ENCODE measurements around the gene STK33.

STK33 gene

GRCh38 chr11:8459711-8460399 is 134.2 kb downstream of the STK33 start:
- TF ChIP-seq CTCF (IDR thresholded peaks at IDR 0.05; ENCODE audit: low read depth, low read length): no peak
- Histone ChIP-seq H3K27ac (no peak overlapping the region), H3K9me3 (ENCODE audit: severe bottlenecking) (no peaks in the 10 kb centered on the region), H3K27me3 (ENCODE audit: insufficient read depth, low read depth, severe bottlenecking) (no peaks in the 10 kb centered on the region), H3K36me3 (no peaks in the 10 kb centered on the region; the same call in 1 of the 2 replicates), H3K4me3 (ENCODE audit: low read depth, low read length) (no peak overlapping the region)
- no peak for DNase-seq

- Histone ChIP-seq H3K27me3 (ENCODE audit: insufficient read depth, low read depth, severe bottlenecking) (no peaks in the 10 kb centered on the region), H3K27ac (peak overlapping the region; percentile 16), H3K9me3 (ENCODE audit: severe bottlenecking) (no peaks in the 10 kb centered on the region), H3K36me3 (no peaks in the 10 kb centered on the region), H3K4me3 (ENCODE audit: low read depth, low read length) (no peak overlapping the region)
- TF ChIP-seq CTCF (IDR thresholded peaks at IDR 0.05; ENCODE audit: low read depth, low read length): no peak
- DNase-seq: peak; percentile 48
These were observed 151.7 kb downstream of the STK33 start for GRCh38 chr11:8442301-8442700.

- Histone ChIP-seq H3K27me3 (ENCODE audit: insufficient read depth, low read depth, severe bottlenecking) (no peaks in the 10 kb centered on the region), H3K9me3 (ENCODE audit: severe bottlenecking) (no peaks in the 10 kb centered on the region), H3K27ac (no peak overlapping the region), H3K36me3 (no peaks in the 10 kb centered on the region; the same call in 1 of the 2 replicates), H3K4me3 (ENCODE audit: low read depth, low read length) (no peak overlapping the region)
- no peak for DNase-seq
- no peak for TF ChIP-seq CTCF (IDR thresholded peaks at IDR 0.05; ENCODE audit: low read depth, low read length)
These were observed 153.4 kb downstream of the STK33 start for GRCh38 chr11:8440649-8441048.

GRCh38 chr11:8429483-8429882 is 164.5 kb downstream of the STK33 start:
- Histone ChIP-seq H3K9me3 (ENCODE audit: severe bottlenecking) (no peaks in the 10 kb centered on the region), H3K4me3 (ENCODE audit: low read depth, low read length) (no peak overlapping the region), H3K36me3 (no peaks in the 10 kb centered on the region; the same call in 1 of the 2 replicates), H3K27ac (no peak overlapping the region), H3K27me3 (ENCODE audit: insufficient read depth, low read depth, severe bottlenecking) (peaks cover 3% of the 10 kb centered on the region)
- DNase-seq: no peak
- TF ChIP-seq CTCF (IDR thresholded peaks at IDR 0.05; ENCODE audit: low read depth, low read length): no peak

GRCh38 chr11:8426076-8426475 is 168.0 kb downstream of the STK33 start:
- Histone ChIP-seq H3K36me3 (no peaks in the 10 kb centered on the region), H3K27me3 (ENCODE audit: insufficient read depth, low read depth, severe bottlenecking) (no peaks in the 10 kb centered on the region), H3K4me3 (ENCODE audit: low read depth, low read length) (no peak overlapping the region), H3K9me3 (ENCODE audit: severe bottlenecking) (no peaks in the 10 kb centered on the region), H3K27ac (no peak overlapping the region)
- DNase-seq: no peak
- TF ChIP-seq CTCF (IDR thresholded peaks at IDR 0.05; ENCODE audit: low read depth, low read length): no peak

GRCh38 chr11:8415195-8415594 is 178.8 kb downstream of the STK33 start:
- Histone ChIP-seq H3K36me3 (no peaks in the 10 kb centered on the region), H3K27ac (no peak overlapping the region), H3K27me3 (ENCODE audit: insufficient read depth, low read depth, severe bottlenecking) (no peaks in the 10 kb centered on the region), H3K4me3 (ENCODE audit: low read depth, low read length) (no peak overlapping the region), H3K9me3 (ENCODE audit: severe bottlenecking) (no peaks in the 10 kb centered on the region)
- no peak for DNase-seq
- no peak for TF ChIP-seq CTCF (IDR thresholded peaks at IDR 0.05; ENCODE audit: low read depth, low read length)
